Stimulated activated naive CD4-positive, alpha-beta T cell treated with Interleukin-2 at 50 U/mL for 16 hours (primary cell): Measurements from ENCODE around the gene MUL1.
A peak's percentile ranks its signal among the peaks of the same experiment; 100 is the strongest.
"Not testable (repeated sequence)": the region's sequence is repeated elsewhere in the genome, so short reads cannot be mapped to it uniquely, and the experiment has no call there.

Experiments
- DNase-seq: peaks from one replicate; lab custom pipeline; 2025; lab: John Stamatoyannopoulos, UW

MUL1 gene, protein sequence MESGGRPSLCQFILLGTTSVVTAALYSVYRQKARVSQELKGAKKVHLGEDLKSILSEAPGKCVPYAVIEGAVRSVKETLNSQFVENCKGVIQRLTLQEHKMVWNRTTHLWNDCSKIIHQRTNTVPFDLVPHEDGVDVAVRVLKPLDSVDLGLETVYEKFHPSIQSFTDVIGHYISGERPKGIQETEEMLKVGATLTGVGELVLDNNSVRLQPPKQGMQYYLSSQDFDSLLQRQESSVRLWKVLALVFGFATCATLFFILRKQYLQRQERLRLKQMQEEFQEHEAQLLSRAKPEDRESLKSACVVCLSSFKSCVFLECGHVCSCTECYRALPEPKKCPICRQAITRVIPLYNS

GRCh38 chr1:20507564-20508410 lies at the start of gene MUL1:
MUL1 (minus strand) TSS chr1:20508151; CDS start chr1:20508024, 127 bp downstream.
- peak; percentile 94 for DNase-seq

DNA sequence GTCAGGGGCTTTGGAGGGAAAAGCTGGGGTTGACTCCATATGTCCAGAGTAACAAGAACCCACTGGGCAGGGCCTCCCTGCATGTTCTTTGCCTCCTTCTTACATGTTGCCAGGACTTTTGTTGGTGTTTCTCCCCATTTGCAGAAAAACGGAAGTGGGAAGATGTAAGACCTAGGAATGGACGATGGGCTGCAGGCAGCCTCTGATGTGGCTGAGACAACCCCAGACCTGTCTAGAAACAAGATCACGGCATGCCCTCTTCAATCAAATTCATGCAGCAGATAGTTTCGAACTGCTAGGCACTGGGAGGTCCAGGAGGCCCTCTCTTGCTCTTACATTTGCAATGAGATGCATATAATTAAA lies 47.8 kb upstream of the MUL1 start:
- no peak for DNase-seq

- no peak for DNase-seq
Measured at GRCh38 chr1:20555025-20555757, 47.2 kb upstream of the MUL1 start.

DNA sequence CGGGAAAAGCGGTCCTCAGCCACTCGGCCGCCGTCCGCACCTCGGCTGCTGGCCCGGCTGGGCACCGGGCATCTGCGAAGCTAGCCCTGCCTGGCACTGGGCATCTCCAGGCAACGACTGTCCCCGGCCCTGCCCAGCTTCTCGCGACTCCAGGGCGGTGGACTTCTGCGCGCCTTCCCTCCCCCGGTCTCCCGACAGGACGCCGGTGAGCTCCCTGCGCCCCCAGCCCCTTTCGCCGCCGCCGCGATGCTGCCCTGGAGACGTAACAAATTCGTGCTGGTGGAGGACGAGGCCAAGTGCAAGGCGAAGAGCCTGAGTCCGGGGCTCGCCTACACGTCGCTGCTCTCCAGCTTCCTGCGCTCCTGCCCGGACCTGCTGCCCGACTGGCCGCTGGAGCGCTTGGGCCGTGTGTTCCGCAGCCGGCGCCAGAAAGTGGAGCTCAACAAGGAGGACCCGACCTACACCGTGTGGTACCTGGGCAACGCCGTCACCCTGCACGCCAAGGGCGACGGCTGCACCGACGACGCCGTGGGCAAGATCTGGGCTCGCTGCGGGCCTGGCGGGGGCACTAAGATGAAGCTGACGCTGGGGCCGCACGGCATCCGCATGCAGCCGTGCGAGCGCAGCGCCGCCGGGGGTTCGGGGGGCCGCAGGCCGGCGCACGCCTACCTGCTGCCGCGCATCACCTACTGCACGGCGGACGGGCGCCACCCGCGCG lies 44.9 kb upstream of the MUL1 start:
- DNase-seq, result no peak

DNA sequence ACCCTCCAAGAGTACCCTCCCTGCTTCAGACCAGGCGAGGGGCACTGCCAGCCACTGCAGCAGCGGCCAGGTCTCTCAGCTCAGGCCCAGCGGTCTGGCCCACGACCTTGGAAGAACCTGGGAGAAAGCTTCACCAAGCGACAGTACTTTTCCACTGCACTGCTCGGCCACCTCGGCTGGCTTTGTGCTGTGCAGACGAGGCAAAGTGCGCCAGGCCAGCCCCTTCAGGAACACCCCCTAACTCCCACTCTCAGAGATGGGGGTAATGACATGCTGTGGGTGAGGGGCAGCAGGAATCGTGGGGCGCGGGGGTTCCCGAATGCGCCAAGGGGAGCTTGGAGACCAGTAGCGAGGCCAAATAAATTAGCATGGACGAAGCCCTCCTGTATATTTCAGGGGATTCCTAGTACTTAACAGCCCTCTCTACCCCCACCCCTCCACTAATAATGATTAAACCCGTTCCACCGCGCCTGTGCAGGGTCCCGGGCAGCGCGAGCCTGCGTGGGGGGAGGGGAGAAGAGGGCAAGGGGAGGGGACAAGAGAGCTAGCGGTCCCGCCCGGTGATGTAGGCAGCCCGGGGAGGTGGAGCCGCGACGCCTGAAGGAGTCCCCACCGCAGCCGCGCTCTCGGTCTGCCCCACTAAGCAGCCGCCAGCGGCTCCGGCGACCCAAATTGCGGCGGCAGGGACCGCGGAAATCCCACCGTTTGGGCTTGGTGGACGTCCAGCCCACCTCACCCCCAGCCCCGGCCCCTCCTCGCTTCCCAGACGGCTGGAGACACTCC lies 44.2 kb upstream of the MUL1 start, which contains the start of gene FAM43B:
FAM43B (plus strand) TSS at position 629 of the 783 bp plus-strand sequence. CDS start 401 bp downstream, outside the sequence.
- no peak for DNase-seq

DNA sequence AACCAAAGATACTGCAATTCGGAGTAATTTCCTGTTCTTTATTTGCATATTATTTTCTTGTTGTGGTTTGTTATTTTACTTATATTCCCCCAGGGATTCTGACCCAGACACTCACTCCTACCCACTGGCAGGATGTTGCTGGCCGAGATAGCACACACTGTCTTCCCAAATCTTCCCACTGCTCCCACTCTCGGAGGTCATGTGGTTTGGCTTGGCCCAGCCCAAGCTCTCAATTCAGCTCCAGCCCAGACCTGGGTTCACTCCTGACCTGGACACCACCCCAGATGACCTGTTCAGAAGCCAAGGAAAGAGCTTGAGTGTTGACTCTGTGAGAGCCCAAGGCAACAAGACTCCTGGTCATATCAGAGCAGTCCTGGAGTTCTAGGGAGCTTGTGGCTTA lies 43.2 kb upstream of the MUL1 start:
- DNase-seq, result no peak

GRCh38 chr1:20546637-20547036 lies 38.7 kb upstream of the MUL1 start:
- DNase-seq, result no peak

GRCh38 chr1:20540281-20540680 lies 32.3 kb upstream of the MUL1 start:
- DNase-seq, result no peak

GRCh38 chr1:20538760-20539551 lies 31.0 kb upstream of the MUL1 start:
- no peak for DNase-seq

DNA sequence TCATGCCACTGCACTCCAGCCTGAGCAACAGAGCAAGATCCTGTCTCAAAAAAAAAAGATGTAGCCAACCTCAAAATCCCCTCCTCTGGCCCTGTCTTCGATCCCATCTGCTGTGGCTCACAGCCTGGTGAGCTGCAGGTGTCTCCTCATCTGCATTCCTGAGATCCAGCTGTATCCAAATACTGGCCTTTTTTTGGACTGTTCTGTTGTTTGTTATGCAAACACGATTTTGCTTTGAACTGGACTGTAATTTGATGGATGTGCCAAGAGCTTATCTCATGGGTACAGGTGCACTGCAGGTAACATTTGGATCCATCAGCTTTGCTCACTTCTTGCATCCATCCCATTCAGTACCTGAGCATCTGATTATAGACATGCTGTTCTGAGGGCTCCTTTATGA lies 30.3 kb upstream of the MUL1 start:
- DNase-seq, result no peak

GRCh38 chr1:20534659-20535417 lies 26.9 kb upstream of the MUL1 start:
- no peak for DNase-seq

DNA sequence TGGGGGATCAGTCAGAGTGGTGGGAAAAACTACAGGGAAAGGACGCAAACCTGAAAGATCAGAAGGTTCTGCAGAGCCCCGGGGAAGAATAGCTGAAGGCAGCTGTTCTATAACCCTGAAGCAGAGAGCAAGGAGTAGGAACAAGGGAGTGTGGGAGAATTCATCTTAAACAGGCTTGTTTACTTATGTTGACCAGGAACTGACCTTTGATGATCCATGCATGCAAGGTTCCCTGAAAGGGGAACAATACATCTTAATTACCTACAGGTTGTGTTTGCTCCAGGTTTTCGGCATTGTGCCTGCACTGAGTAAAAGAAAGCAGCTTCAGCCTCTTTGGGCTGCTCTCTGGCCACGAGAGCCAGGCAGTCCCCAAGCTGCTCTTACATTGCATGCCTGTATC lies 25.7 kb upstream of the MUL1 start:
- DNase-seq, result no peak

GRCh38 chr1:20530901-20531300 lies 22.9 kb upstream of the MUL1 start:
- no peak for DNase-seq

DNA sequence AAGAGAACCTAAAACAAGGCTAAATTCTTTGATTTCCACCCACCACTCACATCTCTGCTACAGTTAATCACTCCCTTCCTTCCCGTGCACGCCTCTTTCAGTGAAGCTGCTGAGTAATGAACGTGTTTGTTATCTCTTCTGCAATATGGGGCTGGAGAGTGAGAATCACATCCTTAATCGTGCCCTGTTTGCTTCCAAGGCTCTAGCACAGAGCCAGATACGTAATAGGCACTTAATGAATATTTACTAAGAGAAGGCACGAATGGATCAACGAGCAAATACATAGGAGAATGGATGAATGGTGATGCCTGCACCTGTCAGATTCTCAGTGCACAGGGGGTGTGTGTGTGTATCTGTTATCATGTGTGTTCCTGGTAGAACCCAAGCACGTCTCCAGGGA lies 22.4 kb upstream of the MUL1 start:
- DNase-seq, result no peak

DNA sequence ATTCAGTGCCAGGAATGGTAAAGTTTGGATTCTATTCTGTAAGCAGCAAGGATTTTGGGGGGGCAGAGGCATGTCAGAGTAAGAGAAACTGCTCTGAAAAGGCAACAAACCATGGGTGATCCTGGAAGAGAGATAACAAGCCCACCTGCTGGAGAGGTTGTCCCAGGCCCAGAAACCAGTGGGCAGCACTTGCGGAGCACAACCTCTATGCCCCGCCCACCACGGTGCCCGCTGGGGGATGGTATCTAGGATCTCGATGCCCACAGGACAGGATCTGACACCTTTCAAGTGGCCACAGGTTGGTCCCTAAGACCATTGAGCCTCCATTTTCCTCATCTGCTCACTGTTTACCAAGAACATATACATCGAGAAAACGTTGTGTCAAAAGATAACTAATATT lies 20.3 kb upstream of the MUL1 start:
- no peak for DNase-seq

- no peak for DNase-seq
Measured at GRCh38 chr1:20526267-20526666, 18.3 kb upstream of the MUL1 start.

DNA sequence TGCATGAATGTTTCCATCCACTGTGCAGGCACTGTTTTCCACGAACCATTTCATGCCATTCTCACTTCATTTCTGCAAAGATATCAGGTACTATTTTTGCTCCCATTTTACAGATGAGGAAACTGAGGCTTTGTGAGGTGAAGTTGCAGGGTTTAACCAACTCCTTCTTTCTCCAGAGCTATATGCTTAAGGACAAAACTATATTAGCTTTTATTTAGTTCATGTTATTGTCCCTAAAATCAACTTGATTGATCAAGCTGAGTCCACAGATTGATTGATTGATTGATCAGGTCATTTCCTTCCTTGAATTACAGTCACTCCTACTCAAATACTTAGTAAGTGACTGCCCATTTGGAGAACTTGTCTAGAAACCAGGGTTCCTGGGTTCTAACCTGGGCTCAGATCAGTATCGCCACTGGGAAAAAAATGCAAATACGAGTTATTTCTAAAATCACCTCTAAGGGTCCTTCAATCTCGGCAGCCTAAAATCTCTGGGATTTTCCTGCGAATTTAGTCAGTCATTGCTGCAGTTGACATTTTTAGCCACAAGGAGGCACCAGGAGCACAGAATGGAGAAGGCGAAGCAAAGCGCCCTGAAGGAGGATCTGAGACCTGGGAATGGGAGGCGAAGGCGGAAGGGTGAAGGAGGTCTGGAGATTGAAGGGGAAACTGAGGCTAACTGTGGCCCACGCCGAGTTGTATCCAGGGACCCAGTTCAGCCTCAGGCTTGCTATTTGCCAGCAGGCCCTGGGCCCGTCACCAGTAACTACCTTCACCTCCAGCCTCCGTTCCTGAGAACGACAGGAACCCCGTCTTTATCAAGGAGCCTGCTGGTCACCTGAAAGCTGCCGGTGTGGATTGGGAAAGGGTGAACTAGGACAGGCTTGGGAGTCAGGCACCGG lies 14.3 kb upstream of the MUL1 start:
- peak; percentile 46 for DNase-seq

DNA sequence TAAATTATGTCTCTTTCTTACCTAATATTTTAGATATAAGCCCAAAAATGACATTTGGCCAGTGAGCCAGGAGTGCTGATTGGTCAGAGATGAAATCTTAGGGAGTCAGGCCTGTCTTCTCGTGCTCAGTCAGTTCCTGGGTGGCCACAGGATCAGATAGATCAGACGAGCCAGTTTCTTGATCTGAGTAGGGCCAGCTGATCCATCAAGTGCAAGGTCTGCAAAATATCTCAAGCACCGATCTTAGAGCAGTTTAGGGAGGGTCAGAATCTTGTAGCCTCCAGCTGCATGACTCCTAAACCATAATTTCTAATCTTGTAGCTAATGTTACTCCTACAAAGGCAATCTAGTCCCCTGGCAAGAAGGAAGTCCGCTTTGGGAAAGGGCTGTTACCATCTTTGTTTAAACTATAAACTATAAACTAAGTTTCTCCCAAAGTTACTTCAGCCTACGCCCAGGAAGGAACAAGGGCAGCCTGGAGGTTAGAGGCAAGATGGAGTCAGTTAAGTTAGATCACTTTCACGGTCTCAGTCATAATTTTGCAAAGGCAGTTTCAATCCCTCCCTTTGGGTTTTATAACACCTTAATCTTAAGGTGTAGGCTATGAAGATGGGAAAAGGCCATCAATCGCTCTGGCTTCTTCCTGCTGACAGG lies 11.8 kb upstream of the MUL1 start:
- DNase-seq, result not testable (repeated sequence)
